Activated T-helper 2 cell treated with anti-CD3 and anti-CD28 coated beads, Interferon-gamma antibody, Interleukin-2, Interleukin-4, amounts not matched to agents 10 μg/mL and 5 μg/mL and 100 μg/mL, durations not matched to agents 14 hours and 24 hours and 36 hours (primary cell): ENCODE data around the gene COL20A1. TPM values are rescaled to one million over a fixed set of nuclear protein-coding genes. Genes with fewer than 3 reads are reported as not detected.

ENCODE experiments used
- total RNA-seq: library from RNA; stranded (reverse); gene quantifications from 2 replicates; pipeline ENCODE4 v1.2.3, GENCODE V29; 2022

The COL20A1 gene
- total RNA-seq, 1 donor from 2014 or later, result not detected

Other genes with a start within 250 kb of the COL20A1 start
- gene YTHDF1, start 77.1 kb upstream of the COL20A1 start, total RNA-seq, result 43.7 and 44.7 TPM in 2 replicates
- gene BIRC7, start 57.3 kb upstream of the COL20A1 start, total RNA-seq, result not detected in 2 replicates
- not detected in 2 replicates for gene NKAIN4, start 38.7 kb upstream of the COL20A1 start, total RNA-seq
- 93.8 and 94.4 TPM in 2 replicates for gene ARFGAP1, start 20.4 kb upstream of the COL20A1 start, total RNA-seq
- gene CHRNA4, start 68.2 kb downstream of the COL20A1 start, total RNA-seq, result not detected in 2 replicates
- gene KCNQ2, start 179.5 kb downstream of the COL20A1 start, total RNA-seq, result not detected in 2 replicates
- 1.4 and 2.4 TPM in 2 replicates for gene EEF1A2, start 205.9 kb downstream of the COL20A1 start, total RNA-seq
- gene PPDPF, start 227.6 kb downstream of the COL20A1 start, total RNA-seq, result 135 and 143 TPM in 2 replicates
- 0.32 and 0.46 TPM in 2 replicates for gene PTK6, start 244.2 kb downstream of the COL20A1 start, total RNA-seq